HG02623 (cell line): ENCODE data around the gene BCAS3.
"Not testable (repeated sequence)": the region's sequence is repeated elsewhere in the genome, so short reads cannot be mapped to it uniquely, and the experiment has no call there.

ENCODE experiments used
- ATAC-seq: cut with Tn5 transposase; IDR thresholded peaks from one replicate; pipeline ENCODE4 v1.9.1; 2021; ENCODE audit warnings: moderate library complexity; ENCODE audit not compliant: unreplicated experiment

BCAS3 gene

GRCh38 chr17:60916043-60916442 is 238.4 kb downstream of the BCAS3 start:
- no peak for ATAC-seq

- ATAC-seq = no peak
Measured at GRCh38 chr17:60920107-60920506, 242.5 kb downstream of the BCAS3 start.

GRCh38 chr17:60923000-60923399 is 245.3 kb downstream of the BCAS3 start:
- no peak for ATAC-seq

GRCh38 chr17:60926466-60927183 is 249.0 kb downstream of the BCAS3 start:
- no peak for ATAC-seq

GRCh38 chr17:60933739-60934138 is 256.1 kb downstream of the BCAS3 start:
- no peak for ATAC-seq

- no peak for ATAC-seq
Measured at GRCh38 chr17:60934723-60935122, 257.1 kb downstream of the BCAS3 start.

GRCh38 chr17:60935991-60936390 is 258.3 kb downstream of the BCAS3 start:
- ATAC-seq = not testable (repeated sequence)

- no peak for ATAC-seq
Measured at GRCh38 chr17:60939318-60939717, 261.7 kb downstream of the BCAS3 start.

GRCh38 chr17:60941028-60941427 is 263.4 kb downstream of the BCAS3 start:
- ATAC-seq = no peak

GRCh38 chr17:60941571-60941970 is 263.9 kb downstream of the BCAS3 start:
- ATAC-seq = no peak

- ATAC-seq = no peak
Measured at GRCh38 chr17:60944751-60945150, 267.1 kb downstream of the BCAS3 start.

GRCh38 chr17:60947100-60947499 is 269.4 kb downstream of the BCAS3 start:
- no peak for ATAC-seq

GRCh38 chr17:60947543-60947942 is 269.9 kb downstream of the BCAS3 start:
- ATAC-seq = no peak

GRCh38 chr17:60952747-60953146 is 275.1 kb downstream of the BCAS3 start:
- no peak for ATAC-seq

- ATAC-seq = no peak
Measured at GRCh38 chr17:60959011-60959410, 281.4 kb downstream of the BCAS3 start.

GRCh38 chr17:60959696-60960095 is 282.0 kb downstream of the BCAS3 start:
- no peak for ATAC-seq

- no peak for ATAC-seq
Measured at GRCh38 chr17:60960398-60961065, 282.9 kb downstream of the BCAS3 start.

GRCh38 chr17:60964160-60964559 is 286.5 kb downstream of the BCAS3 start:
- no peak for ATAC-seq

- no peak for ATAC-seq
Measured at GRCh38 chr17:60968266-60968665, 290.6 kb downstream of the BCAS3 start.

- no peak for ATAC-seq
Measured at GRCh38 chr17:60969500-60970037, 291.9 kb downstream of the BCAS3 start.

- no peak for ATAC-seq
Measured at GRCh38 chr17:60970741-60971140, 293.1 kb downstream of the BCAS3 start.
